ENCODE results near the gene POLDIP2.

The POLDIP2 gene

DNA sequence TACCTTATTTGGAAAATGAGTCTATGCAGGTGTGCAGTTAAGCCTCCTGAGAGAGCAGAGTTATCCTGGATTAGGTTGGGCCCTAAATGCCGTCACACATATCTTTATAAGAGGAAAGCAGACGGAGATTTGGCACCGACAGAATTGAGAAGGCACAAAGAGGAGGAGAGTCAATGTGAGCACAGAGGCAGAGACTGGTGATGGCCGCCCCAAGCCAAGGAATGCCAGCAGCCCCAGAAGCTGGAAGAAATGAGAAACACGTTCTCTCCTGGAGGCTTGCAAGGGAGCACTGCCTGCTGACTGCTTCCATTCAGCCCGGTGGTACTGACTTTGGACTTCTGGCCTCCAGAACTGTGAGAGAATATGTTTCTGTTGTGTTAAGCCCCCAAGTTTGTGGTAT lies 45.5 kb upstream of the POLDIP2 start:
- TF ChIP-seq CTCF (IDR thresholded peaks at IDR 0.05; ENCODE audit: insufficient read depth, low read length) (no peak), SPI1 (IDR thresholded peaks at IDR 0.05; ENCODE audit: borderline replicate concordance, low read depth) (no peak), GABPA (IDR thresholded peaks at IDR 0.05; ENCODE audit: low read depth) (no peak), POLR2AphosphoS5 (IDR thresholded peaks at IDR 0.05; ENCODE audit: low read depth) (no peak)
- TF ChIP-seq, protein P1, sequence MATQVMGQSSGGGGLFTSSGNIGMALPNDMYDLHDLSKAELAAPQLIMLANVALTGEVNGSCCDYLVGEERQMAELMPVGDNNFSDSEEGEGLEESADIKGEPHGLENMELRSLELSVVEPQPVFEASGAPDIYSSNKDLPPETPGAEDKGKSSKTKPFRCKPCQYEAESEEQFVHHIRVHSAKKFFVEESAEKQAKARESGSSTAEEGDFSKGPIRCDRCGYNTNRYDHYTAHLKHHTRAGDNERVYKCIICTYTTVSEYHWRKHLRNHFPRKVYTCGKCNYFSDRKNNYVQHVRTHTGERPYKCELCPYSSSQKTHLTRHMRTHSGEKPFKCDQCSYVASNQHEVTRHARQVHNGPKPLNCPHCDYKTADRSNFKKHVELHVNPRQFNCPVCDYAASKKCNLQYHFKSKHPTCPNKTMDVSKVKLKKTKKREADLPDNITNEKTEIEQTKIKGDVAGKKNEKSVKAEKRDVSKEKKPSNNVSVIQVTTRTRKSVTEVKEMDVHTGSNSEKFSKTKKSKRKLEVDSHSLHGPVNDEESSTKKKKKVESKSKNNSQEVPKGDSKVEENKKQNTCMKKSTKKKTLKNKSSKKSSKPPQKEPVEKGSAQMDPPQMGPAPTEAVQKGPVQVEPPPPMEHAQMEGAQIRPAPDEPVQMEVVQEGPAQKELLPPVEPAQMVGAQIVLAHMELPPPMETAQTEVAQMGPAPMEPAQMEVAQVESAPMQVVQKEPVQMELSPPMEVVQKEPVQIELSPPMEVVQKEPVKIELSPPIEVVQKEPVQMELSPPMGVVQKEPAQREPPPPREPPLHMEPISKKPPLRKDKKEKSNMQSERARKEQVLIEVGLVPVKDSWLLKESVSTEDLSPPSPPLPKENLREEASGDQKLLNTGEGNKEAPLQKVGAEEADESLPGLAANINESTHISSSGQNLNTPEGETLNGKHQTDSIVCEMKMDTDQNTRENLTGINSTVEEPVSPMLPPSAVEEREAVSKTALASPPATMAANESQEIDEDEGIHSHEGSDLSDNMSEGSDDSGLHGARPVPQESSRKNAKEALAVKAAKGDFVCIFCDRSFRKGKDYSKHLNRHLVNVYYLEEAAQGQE (IDR thresholded peaks at IDR 0.05; ENCODE audit: insufficient replicate concordance, low read depth): no peak
- Histone ChIP-seq H3K27ac (replicated peaks) (no peak overlapping the region), H3K4me3 (replicated peaks; ENCODE audit: insufficient read depth, low read length) (no peak overlapping the region), H3K27me3 (ENCODE audit: insufficient read depth, poor library complexity, severe bottlenecking) (peaks cover 19% of the 10 kb centered on the region)
- DNase-seq (ENCODE audit: low read depth in 1 of 2, low spot score in 1 of 2): no peak

DNA sequence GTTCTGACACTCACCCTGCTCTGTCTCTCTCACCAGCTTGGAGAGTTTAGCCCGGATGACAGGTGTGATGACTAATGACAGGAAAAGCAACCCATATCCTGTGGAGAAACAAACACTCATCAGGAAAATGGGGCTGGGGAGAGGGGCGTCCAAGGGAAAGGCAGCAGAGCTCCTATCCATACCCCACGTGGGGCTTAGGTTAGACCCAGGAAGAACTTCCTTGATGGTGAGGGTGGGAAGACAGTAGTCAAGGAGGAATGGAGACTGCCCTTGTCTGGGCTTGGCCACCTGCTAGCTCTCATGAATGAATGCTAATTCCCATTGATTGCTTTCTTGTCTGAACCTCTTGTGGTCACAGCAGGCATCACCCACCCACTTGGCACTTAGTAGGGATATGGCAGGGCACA lies 44.9 kb upstream of the POLDIP2 start:
- TF ChIP-seq SPI1 (IDR thresholded peaks at IDR 0.05; ENCODE audit: borderline replicate concordance, low read depth) (no peak), POLR2AphosphoS5 (IDR thresholded peaks at IDR 0.05; ENCODE audit: low read depth) (no peak), GABPA (IDR thresholded peaks at IDR 0.05; ENCODE audit: low read depth) (no peak), CTCF (IDR thresholded peaks at IDR 0.05; ENCODE audit: insufficient read depth, low read length) (no peak)
- TF ChIP-seq, protein P1 (IDR thresholded peaks at IDR 0.05; ENCODE audit: insufficient replicate concordance, low read depth): no peak
- Histone ChIP-seq H3K4me3 (replicated peaks; ENCODE audit: insufficient read depth, low read length) (no peak overlapping the region), H3K27me3 (ENCODE audit: insufficient read depth, poor library complexity, severe bottlenecking) (peaks cover 17% of the 10 kb centered on the region), H3K27ac (replicated peaks) (no peak overlapping the region)
- no peak for DNase-seq (ENCODE audit: low read depth in 1 of 2, low spot score in 1 of 2)

GRCh38 chr17:28399808-28400207 lies 42.5 kb upstream of the POLDIP2 start:
- Histone ChIP-seq H3K27me3 (ENCODE audit: insufficient read depth, poor library complexity, severe bottlenecking) (no peaks in the 10 kb centered on the region), H3K27ac (replicated peaks) (no peak overlapping the region), H3K4me3 (replicated peaks; ENCODE audit: insufficient read depth, low read length) (no peak overlapping the region)
- DNase-seq (ENCODE audit: low read depth in 1 of 2, low spot score in 1 of 2): no peak
- TF ChIP-seq, protein P1 (IDR thresholded peaks at IDR 0.05; ENCODE audit: insufficient replicate concordance, low read depth): no peak
